Activated naive CD4-positive, alpha-beta T cell treated with anti-CD3 and anti-CD28 coated beads, Interleukin-2, amount 50 U/mL, for 72 hours (primary cell): Measurements from ENCODE around the gene OCA2. TPM values are rescaled to one million over a fixed set of nuclear protein-coding genes. Genes with fewer than 3 reads are reported as not detected.
"Not testable (repeated sequence)": the region's sequence is repeated elsewhere in the genome, so short reads cannot be mapped to it uniquely, and the experiment has no call there.

Source experiments
- ATAC-seq, 2 donors: fragments of 150-1000 bp; cut with Tn5 transposase; 2 replicates each; pipeline ENCODE4 v1.10.0; 2021; ENCODE audit warnings: mild to moderate bottlenecking in 2 of 2, moderate library complexity in 2 of 2
- DNase-seq, 2 donors: peaks; one replicate each; pipeline ENCODE4 v3.0.0; 2021 to 2022; ENCODE audit warnings: low spot score in 2 of 2
- H3K27ac Mint-ChIP-seq, 2 donors: one replicate each; pipeline ENCODE4 v1.8.0; 2022; ENCODE audit warnings: mild to moderate bottlenecking in 2 of 2, mixed read lengths in 2 of 2
- H3K36me3 Mint-ChIP-seq, 2 donors: one replicate each; pipeline ENCODE4 v1.8.0; 2022; ENCODE audit warnings: mixed read lengths in 2 of 2
- H3K9me3 Mint-ChIP-seq, 2 donors: one replicate each; pipeline ENCODE4 v1.8.0; 2022; ENCODE audit warnings: mixed read lengths in 2 of 2
- total RNA-seq, 2 donors: library from RNA; stranded (reverse); gene quantifications; one replicate each; pipeline ENCODE4 v1.2.3, GENCODE V29; 2022

OCA2 gene
- total RNA-seq, 2 donors from 2014 or later: not detected

- no peak for DNase-seq
- no peak for ATAC-seq
- Mint-ChIP-seq H3K36me3 (no peaks in the 10 kb centered on the region), H3K9me3 (peaks cover 0 to 4% of the 10 kb centered on the region in 2 donors), H3K27ac (no peak overlapping the region)
These were observed 121.4 kb downstream of the OCA2 start for GRCh38 chr15:27977696-27978095.

- Mint-ChIP-seq H3K9me3 (peaks cover 9 to 13% of the 10 kb centered on the region in 2 donors), H3K27ac (no peak overlapping the region), H3K36me3 (no peaks in the 10 kb centered on the region)
- ATAC-seq (no peak), DNase-seq (no peak)
These were observed 125.2 kb downstream of the OCA2 start for GRCh38 chr15:27973886-27974285.

GRCh38 chr15:27970661-27971392, 128.3 kb downstream of the OCA2 start:
- Mint-ChIP-seq H3K27ac (no peak overlapping the region), H3K9me3 (peaks cover 9 to 13% of the 10 kb centered on the region in 2 donors), H3K36me3 (no peaks in the 10 kb centered on the region)
- DNase-seq (no peak), ATAC-seq (no peak)

GRCh38 chr15:27967541-27967940, 131.6 kb downstream of the OCA2 start:
- no peak for ATAC-seq

GRCh38 chr15:27965546-27965945, 133.6 kb downstream of the OCA2 start:
- DNase-seq: no peak
- Mint-ChIP-seq H3K27ac (no peak overlapping the region), H3K36me3 (no peaks in the 10 kb centered on the region), H3K9me3 (peaks cover 0 to 7% of the 10 kb centered on the region in 2 donors)
- ATAC-seq: no peak

More at GRCh38 chr15:27967541-27967940, 131.6 kb downstream of the OCA2 start:
- Mint-ChIP-seq H3K36me3 (no peaks in the 10 kb centered on the region), H3K27ac (no peak overlapping the region), H3K9me3 (peaks cover 5 to 13% of the 10 kb centered on the region in 2 donors)
- DNase-seq: no peak

GRCh38 chr15:27961801-27962200, 137.3 kb downstream of the OCA2 start:
- no peak for DNase-seq
- H3K27ac Mint-ChIP-seq: no peak overlapping the region
- ATAC-seq: no peak
- no peaks in the 10 kb centered on the region for H3K9me3 Mint-ChIP-seq
- H3K36me3 Mint-ChIP-seq: no peaks in the 10 kb centered on the region

- no peak for DNase-seq
- ATAC-seq: no peak
- Mint-ChIP-seq H3K27ac (no peak overlapping the region), H3K9me3 (no peaks in the 10 kb centered on the region), H3K36me3 (no peaks in the 10 kb centered on the region)
These were observed 140.1 kb downstream of the OCA2 start for GRCh38 chr15:27958911-27959578.

- Mint-ChIP-seq H3K36me3 (no peaks in the 10 kb centered on the region), H3K27ac (no peak overlapping the region), H3K9me3 (no peaks in the 10 kb centered on the region)
- DNase-seq (no peak), ATAC-seq (no peak)
These were observed 142.8 kb downstream of the OCA2 start for GRCh38 chr15:27956285-27956684.

- no peak overlapping the region for H3K27ac Mint-ChIP-seq
- ATAC-seq: no peak
- no peaks in the 10 kb centered on the region for H3K36me3 Mint-ChIP-seq
These were observed 144.0 kb downstream of the OCA2 start for GRCh38 chr15:27955087-27955486.

GRCh38 chr15:27952593-27952992, 146.5 kb downstream of the OCA2 start:
- H3K9me3 Mint-ChIP-seq, H3K36me3 Mint-ChIP-seq, ATAC-seq, H3K27ac Mint-ChIP-seq, DNase-seq: not testable (repeated sequence)

More at GRCh38 chr15:27955087-27955486, 144.0 kb downstream of the OCA2 start:
- no peaks in the 10 kb centered on the region for H3K9me3 Mint-ChIP-seq
- no peak for DNase-seq

GRCh38 chr15:27951191-27951890, 147.8 kb downstream of the OCA2 start:
- DNase-seq: no peak
- Mint-ChIP-seq H3K36me3 (no peaks in the 10 kb centered on the region), H3K27ac (no peak overlapping the region), H3K9me3 (no peaks in the 10 kb centered on the region)
- ATAC-seq: no peak

GRCh38 chr15:27949089-27949488, 150.0 kb downstream of the OCA2 start:
- Mint-ChIP-seq H3K9me3 (no peaks in the 10 kb centered on the region), H3K36me3 (no peaks in the 10 kb centered on the region), H3K27ac (no peak overlapping the region)
- no peak for DNase-seq
- no peak for ATAC-seq

- Mint-ChIP-seq H3K9me3 (no peaks in the 10 kb centered on the region), H3K27ac (no peak overlapping the region), H3K36me3 (no peaks in the 10 kb centered on the region)
- no peak for ATAC-seq
- DNase-seq: no peak
These were observed 159.9 kb downstream of the OCA2 start for GRCh38 chr15:27939246-27939645.

- Mint-ChIP-seq H3K27ac (no peak overlapping the region), H3K36me3 (no peaks in the 10 kb centered on the region)
- ATAC-seq: no peak
These were observed 161.3 kb downstream of the OCA2 start for GRCh38 chr15:27937851-27938250.

GRCh38 chr15:27936164-27936563, 163.0 kb downstream of the OCA2 start:
- H3K27ac Mint-ChIP-seq: no peak overlapping the region
- H3K9me3 Mint-ChIP-seq: peaks cover 14 to 16% of the 10 kb centered on the region in 2 donors
- DNase-seq: no peak
- no peak for ATAC-seq
- peaks cover 7% of the 10 kb centered on the region in 2 donors for H3K36me3 Mint-ChIP-seq

More at GRCh38 chr15:27937851-27938250, 161.3 kb downstream of the OCA2 start:
- no peak for DNase-seq
- peaks cover 7 to 8% of the 10 kb centered on the region in 2 donors for H3K9me3 Mint-ChIP-seq

GRCh38 chr15:27935328-27935727, 163.8 kb downstream of the OCA2 start:
- Mint-ChIP-seq H3K27ac (no peak overlapping the region), H3K9me3 (peaks cover 14 to 16% of the 10 kb centered on the region in 2 donors), H3K36me3 (peaks cover 7% of the 10 kb centered on the region in 2 donors)
- ATAC-seq (no peak), DNase-seq (no peak)

- ATAC-seq (no peak), DNase-seq (no peak)
These were observed 164.3 kb downstream of the OCA2 start for GRCh38 chr15:27934782-27935181.

More at GRCh38 chr15:27934782-27935181, 164.3 kb downstream of the OCA2 start:
- H3K27ac Mint-ChIP-seq: no peak overlapping the region
- peaks cover 14 to 16% of the 10 kb centered on the region in 2 donors for H3K9me3 Mint-ChIP-seq
- peaks cover 7% of the 10 kb centered on the region in 2 donors for H3K36me3 Mint-ChIP-seq
